WTC11 (cell line): ENCODE results near the gene CYP2R1. TPM values are rescaled to one million over a fixed set of nuclear protein-coding genes. Genes with fewer than 3 reads are reported as not detected.
"Not testable (repeated sequence)": the region's sequence is repeated elsewhere in the genome, so short reads cannot be mapped to it uniquely, and the experiment has no call there.

ENCODE experiments used
- ATAC-seq: fragments of 200-7000 bp; cut with Tn5 transposase; 2 replicates; pipeline ENCODE4 v1.10.0; 2021; ENCODE audit warnings: mild to moderate bottlenecking, moderate library complexity
- CTCF ChIA-PET: fragments of 300-600 bp; sonication (Branson Sonifier 250); formaldehyde crosslinking; loops from one replicate; lab custom pipeline; 2021; ENCODE audit warnings: antibody characterized with exemption; lab: Charles Lee
- POLR2A ChIA-PET: fragments of 350-600 bp; sonication (Branson Sonifier 250); formaldehyde crosslinking; loops from one replicate; lab custom pipeline; 2021; ENCODE audit warnings: antibody characterized with exemption; lab: Charles Lee
- DNase-seq: peaks from one replicate; pipeline ENCODE4 v3.0.0; 2021; ENCODE audit warnings: low spot score
- H3K27ac Mint-ChIP-seq: 2 replicates; pipeline ENCODE4 v1.8.0; 2021; ENCODE audit warnings: mixed read lengths
- H3K27me3 Mint-ChIP-seq: 2 replicates; pipeline ENCODE4 v1.8.0; 2021; ENCODE audit warnings: low read depth, mild to moderate bottlenecking, moderate library complexity, mixed read lengths
- H3K36me3 Mint-ChIP-seq: 2 replicates; pipeline ENCODE4 v1.8.0; 2021; ENCODE audit warnings: mixed read lengths
- H3K4me1 Mint-ChIP-seq: 2 replicates; pipeline ENCODE4 v1.8.0; 2022; ENCODE audit warnings: mixed read lengths
- H3K4me3 Mint-ChIP-seq: 2 replicates; pipeline ENCODE4 v1.8.0; 2021; ENCODE audit warnings: mild to moderate bottlenecking, moderate library complexity, mixed read lengths
- H3K9me3 Mint-ChIP-seq: 2 replicates; pipeline ENCODE4 v1.8.0; 2021; ENCODE audit warnings: mixed read lengths
- AR ChIP-seq: fragments of 250-450 bp; sonication (Bioruptor Pico); IDR thresholded peaks from 2 replicates; pipeline ENCODE4 v1.9.0; 2021; ENCODE audit warnings: mild to moderate bottlenecking
- CTCF ChIP-seq: fragments of 200-600 bp; IDR thresholded peaks from 2 replicates; pipeline ENCODE4 v1.8.0; 2022; ENCODE audit warnings: antibody characterized with exemption
- E2F1 ChIP-seq: sonication (generic); formaldehyde crosslinking; IDR thresholded peaks from 2 replicates; pipeline ENCODE4 v1.8.0; 2022; ENCODE audit warnings: mild to moderate bottlenecking, missing genetic modification reagents
- EMX1 ChIP-seq: fragments of 250-450 bp; sonication (Bioruptor Pico); IDR thresholded peaks from 2 replicates; pipeline ENCODE4 v1.8.0; 2021; ENCODE audit warnings: mild to moderate bottlenecking
- ETV6 ChIP-seq: sonication (generic); formaldehyde crosslinking; IDR thresholded peaks from 2 replicates; pipeline ENCODE4 v1.8.1; 2022; ENCODE audit warnings: mild to moderate bottlenecking, missing genetic modification reagents
- GRHL2 ChIP-seq: fragments of 250-450 bp; sonication (Bioruptor Pico); IDR thresholded peaks from 2 replicates; pipeline ENCODE4 v1.8.0; 2022; ENCODE audit warnings: mild to moderate bottlenecking, moderate library complexity; ENCODE audit not compliant: insufficient replicate concordance, severe bottlenecking
- NFYB ChIP-seq: sonication (generic); formaldehyde crosslinking; conservative IDR thresholded peaks from 2 replicates; pipeline ENCODE4 v1.8.0; 2022; ENCODE audit warnings: low read depth, missing genetic modification reagents
- NR1H2 ChIP-seq: sonication (generic); formaldehyde crosslinking; IDR thresholded peaks from 2 replicates; pipeline ENCODE4 v1.9.0; 2021; ENCODE audit warnings: mild to moderate bottlenecking, moderate library complexity, missing genetic modification reagents
- NR3C1 ChIP-seq: sonication (generic); formaldehyde crosslinking; conservative IDR thresholded peaks from 2 replicates; pipeline ENCODE4 v1.8.1; 2023; ENCODE audit warnings: low read depth, mild to moderate bottlenecking, missing genetic modification reagents
- RELA ChIP-seq: sonication (generic); formaldehyde crosslinking; IDR thresholded peaks from 2 replicates; pipeline ENCODE4 v1.8.1; 2022; ENCODE audit warnings: missing genetic modification reagents, mild to moderate bottlenecking, borderline replicate concordance
- SMAD3 ChIP-seq: sonication (generic); formaldehyde crosslinking; IDR thresholded peaks from 2 replicates; pipeline ENCODE4 v1.8.0; 2022; ENCODE audit warnings: missing genetic modification reagents, mild to moderate bottlenecking, borderline replicate concordance
- SOX15 ChIP-seq: fragments of 250-450 bp; sonication (Bioruptor Pico); IDR thresholded peaks from 2 replicates; pipeline ENCODE4 v1.9.0; 2021; ENCODE audit warnings: mild to moderate bottlenecking
- ZMAT4 ChIP-seq: fragments of 250-450 bp; sonication (Bioruptor Pico); IDR thresholded peaks from 2 replicates; pipeline ENCODE4 v1.9.0; 2021; ENCODE audit warnings: mild to moderate bottlenecking
- ZNF219 ChIP-seq: sonication (generic); formaldehyde crosslinking; IDR thresholded peaks from 2 replicates; pipeline ENCODE4 v1.8.0; 2023; ENCODE audit warnings: missing genetic modification reagents, mild to moderate bottlenecking, borderline replicate concordance
- ZNF281 ChIP-seq: sonication (generic); formaldehyde crosslinking; IDR thresholded peaks from 2 replicates; pipeline ENCODE4 v1.8.0; 2023; ENCODE audit warnings: mild to moderate bottlenecking, missing genetic modification reagents
- ZNF396 ChIP-seq: fragments of 250-450 bp; sonication (Bioruptor Pico); IDR thresholded peaks from 2 replicates; pipeline ENCODE4 v1.8.0; 2021; ENCODE audit warnings: mild to moderate bottlenecking, moderate library complexity, borderline replicate concordance
- ZNF416 ChIP-seq: fragments of 250-450 bp; sonication (Bioruptor Pico); IDR thresholded peaks from 2 replicates; pipeline ENCODE4 v1.9.0; 2021; ENCODE audit warnings: mild to moderate bottlenecking, inconsistent platforms
- ZNF532 ChIP-seq: fragments of 250-450 bp; sonication (Bioruptor Pico); IDR thresholded peaks from 2 replicates; pipeline ENCODE4 v1.9.0; 2021; ENCODE audit warnings: mild to moderate bottlenecking, borderline replicate concordance
- total RNA-seq: library from RNA; stranded (reverse); gene quantifications from 3 replicates; pipeline ENCODE4 v1.2.3, GENCODE V29; 2021

CYP2R1 gene
- total RNA-seq, 1 experiment from 2014 or later: 14.9 TPM

- ATAC-seq: no peak
- DNase-seq: no peak
- peaks cover 2% of the 10 kb centered on the region; the same call in 1 of the 2 replicates for H3K4me1 Mint-ChIP-seq
- POLR2A ChIA-PET: no interaction called here
- CTCF ChIA-PET: no interaction called here
- H3K9me3 Mint-ChIP-seq: peaks cover 9% of the 10 kb centered on the region
- no peak for TF ChIP-seq ETV6 (CRISPR knock-in tag)
- no peak for TF ChIP-seq GRHL2 (CRISPR knock-in tag)
- no peak for TF ChIP-seq ZNF532 (CRISPR knock-in tag)
- TF ChIP-seq AR (CRISPR knock-in tag): no peak
- no peak for TF ChIP-seq NFYB (CRISPR knock-in tag)
- TF ChIP-seq E2F1 (CRISPR knock-in tag): no peak
- TF ChIP-seq RELA (CRISPR knock-in tag): no peak
- no peak for TF ChIP-seq NR3C1 (CRISPR knock-in tag)
- TF ChIP-seq NR1H2: no peak
- TF ChIP-seq SOX15: no peak
- no peak for TF ChIP-seq EMX1
- no peak for TF ChIP-seq SMAD3 (CRISPR knock-in tag)
- peaks cover 8% of the 10 kb centered on the region for H3K36me3 Mint-ChIP-seq
- no peak overlapping the region for H3K27ac Mint-ChIP-seq
- H3K27me3 Mint-ChIP-seq: peaks cover 2% of the 10 kb centered on the region
- no peak overlapping the region for H3K4me3 Mint-ChIP-seq
Measured at GRCh38 chr11:14884667-14885273, 7.3 kb downstream of the CYP2R1 start.

- DNase-seq, H3K4me3 Mint-ChIP-seq, ATAC-seq, H3K4me1 Mint-ChIP-seq, POLR2A ChIA-PET, CTCF ChIA-PET, H3K9me3 Mint-ChIP-seq, H3K27ac Mint-ChIP-seq, H3K27me3 Mint-ChIP-seq, H3K36me3 Mint-ChIP-seq: not testable (repeated sequence)
Measured at GRCh38 chr11:14883683-14884082, 8.3 kb downstream of the CYP2R1 start.

- H3K4me1 Mint-ChIP-seq: no peaks in the 10 kb centered on the region
- ATAC-seq (no peak), DNase-seq (no peak)
- H3K27ac Mint-ChIP-seq: no peak overlapping the region
- ChIA-PET CTCF (no interaction called here), POLR2A (no interaction called here)
- H3K4me3 Mint-ChIP-seq: no peak overlapping the region
- no peaks in the 10 kb centered on the region for H3K27me3 Mint-ChIP-seq
- H3K9me3 Mint-ChIP-seq: peaks cover 9% of the 10 kb centered on the region
- H3K36me3 Mint-ChIP-seq: peaks cover 8% of the 10 kb centered on the region
- no peak for TF ChIP-seq CTCF
- TF ChIP-seq ZMAT4 (CRISPR knock-in tag): no peak
- no peak for TF ChIP-seq NFYB (CRISPR knock-in tag)
- TF ChIP-seq ZNF416 (CRISPR knock-in tag): no peak
- no peak for TF ChIP-seq ZNF219 (CRISPR knock-in tag)
- no peak for TF ChIP-seq ZNF281 (CRISPR knock-in tag)
- no peak for TF ChIP-seq ZNF396 (CRISPR knock-in tag)
Measured at GRCh38 chr11:14882196-14882595, 9.8 kb downstream of the CYP2R1 start.
